Keratinocyte (primary cell): ENCODE data around the gene GARIN3. TPM values are rescaled to one million over a fixed set of nuclear protein-coding genes. Genes with fewer than 3 reads are reported as not detected.

Experiments used
- DNase-seq: peaks from one replicate; pipeline ENCODE4 v3.0.0-alpha.2; 2011; ENCODE audit warnings: low read depth, missing footprints, low spot score
- FAIRE-seq: peaks from 2 replicates; lab custom pipeline; 2011; peaks lifted over from hg19 to GRCh38; lab: Jason Lieb, UNC
- H2AFZ ChIP-seq: 2 replicates; pipeline ENCODE4 v1.6.0; 2012; ENCODE audit warnings: low read length, control low read depth, inconsistent platforms; ENCODE audit not compliant: control insufficient read depth
- H3K27ac ChIP-seq: 2 replicates; pipeline ENCODE4 v1.5.1; 2011; ENCODE audit warnings: low read length; ENCODE audit not compliant: control insufficient read depth, insufficient read depth
- H3K27me3 ChIP-seq: 3 replicates; pipeline ENCODE4 v1.6.0; 2011; ENCODE audit warnings: low read length; ENCODE audit not compliant: control insufficient read depth, insufficient read depth; ENCODE audit errors: extremely low read depth
- H3K36me3 ChIP-seq, 2 experiments: 2 replicates in 1 of 2; 3 replicates in 1 of 2; pipeline ENCODE4 v1.5.1; 2011; ENCODE audit warnings: low read length in 2 of 2, mild to moderate bottlenecking in 1 of 2; ENCODE audit not compliant: control insufficient read depth in 2 of 2, insufficient read depth in 2 of 2; ENCODE audit errors: extremely low read depth in 1 of 2
- H3K4me1 ChIP-seq: 3 replicates; pipeline ENCODE4 v1.5.1; 2011; ENCODE audit warnings: low read length; ENCODE audit not compliant: control insufficient read depth, insufficient read depth; ENCODE audit errors: extremely low read depth
- H3K4me2 ChIP-seq: 3 replicates; pipeline ENCODE4 v1.6.0; 2011; ENCODE audit warnings: low read depth, low read length; ENCODE audit not compliant: control insufficient read depth, insufficient read depth; ENCODE audit errors: extremely low read depth
- H3K4me3 ChIP-seq, 3 experiments: fragments of 200-600 bp in 1 of 3; sonication (generic) in 1 of 3; 2 replicates in 2 of 3; 3 replicates in 1 of 3; pipeline ENCODE4 v1.5.1; 2011 to 2016; ENCODE audit warnings: low read length in 3 of 3, mild to moderate bottlenecking in 3 of 3, control low read depth in 2 of 3, inconsistent platforms in 1 of 3, low read depth in 1 of 3, mixed read lengths in 1 of 3, mixed run types in 1 of 3, moderate library complexity in 1 of 3; ENCODE audit not compliant: control insufficient read depth in 2 of 3, insufficient read depth in 2 of 3; ENCODE audit errors: extremely low read depth in 1 of 3
- H3K79me2 ChIP-seq: 2 replicates; pipeline ENCODE4 v1.6.0; 2012; ENCODE audit warnings: low read length; ENCODE audit not compliant: control insufficient read depth, insufficient read depth
- H3K9ac ChIP-seq: 3 replicates; pipeline ENCODE4 v1.6.0; 2011; ENCODE audit warnings: low read length; ENCODE audit not compliant: control insufficient read depth, insufficient read depth; ENCODE audit errors: extremely low read depth
- H3K9me1 ChIP-seq: 3 replicates; pipeline ENCODE4 v1.6.0; 2011; ENCODE audit warnings: low read length; ENCODE audit not compliant: control insufficient read depth, insufficient read depth; ENCODE audit errors: extremely low read depth
- H3K9me3 ChIP-seq: 2 replicates; pipeline ENCODE4 v1.5.1; 2012; ENCODE audit warnings: low read depth, low read length; ENCODE audit not compliant: control insufficient read depth
- H4K20me1 ChIP-seq: 3 replicates; pipeline ENCODE4 v1.6.0; 2011; ENCODE audit warnings: low read length; ENCODE audit not compliant: control insufficient read depth, insufficient read depth; ENCODE audit errors: extremely low read depth
- CTCF ChIP-seq, 3 experiments: IDR thresholded peaks in 1 of 3; conservative IDR thresholded peaks in 1 of 3; optimal IDR thresholded peaks in 1 of 3; 2 replicates in 2 of 3; 3 replicates in 1 of 3; pipeline versions ENCODE3 to v1.5.1; 2011; ENCODE audit warnings: low read length in 3 of 3, mild to moderate bottlenecking in 3 of 3, moderate library complexity in 2 of 3, control low read depth in 1 of 3, inconsistent platforms in 1 of 3; ENCODE audit not compliant: insufficient read depth in 2 of 3; ENCODE audit errors: extremely low read depth in 1 of 3
- EZH2 ChIP-seq: IDR thresholded peaks from one replicate; pipeline ENCODE4 v1.6.1; 2012; ENCODE audit warnings: inconsistent platforms, mild to moderate bottlenecking, low read length, moderate library complexity
- dilution Hi-C: fragments of 300-500 bp; cut with MboI; formaldehyde crosslinking; loops from one replicate; pipeline ENCODE4 v1.7.0; 2020; ENCODE audit warnings: low sequenced_read_pairs; ENCODE audit not compliant: extremely low pct_ligation_motif_present
- polyA plus RNA-seq, 5 experiments: library from polyadenylated mRNA; depleted of rRNA in 3 of 5; stranded (reverse) in 3 of 5; stranded (forward) in 1 of 5; unstranded in 1 of 5; fragments of >200 nt; gene quantifications; 1 replicate in 1 of 5; 2 replicates in 3 of 5; 3 replicates in 1 of 5; pipeline versions ENCODE4 v1.2.1 to v1.2.3, GENCODE V29; 2011 to 2012; ENCODE audit warnings: missing spikeins in 2 of 5, low read depth in 1 of 5, low replicate concordance in 1 of 5

GARIN3 gene
- polyA plus RNA-seq, 1 donor (not counting 4 experiments of a cell fraction or from before 2014, with no cell fraction given) = not detected

GRCh38 chr5:157165261-157165660 is 803 bp downstream of the GARIN3 start:
- H3K9me3 ChIP-seq = no peaks in the 10 kb centered on the region
- H3K4me3 ChIP-seq = no peak overlapping the region
- H3K79me2 ChIP-seq = no peaks in the 10 kb centered on the region
- H3K9me1 ChIP-seq = no peaks in the 10 kb centered on the region
- H3K27ac ChIP-seq = no peak overlapping the region
- dilution Hi-C loops = no loop called here
- H4K20me1 ChIP-seq = no peaks in the 10 kb centered on the region
- no peak for FAIRE-seq
- H3K36me3 ChIP-seq = no peaks in the 10 kb centered on the region
- H3K9ac ChIP-seq = no peak overlapping the region
- no peaks in the 10 kb centered on the region for H3K4me1 ChIP-seq
- no peak overlapping the region for H3K4me2 ChIP-seq
- no peaks in the 10 kb centered on the region for H3K27me3 ChIP-seq
- TF ChIP-seq EZH2 (no peak), CTCF (optimal IDR thresholded peaks at IDR 0.05 in 1 of 3, IDR thresholded peaks at IDR 0.05 in 1 of 3, conservative IDR thresholded peaks at IDR 0.05 in 1 of 3; ENCODE audit: extremely low read depth in 1 of 3, insufficient read depth in 2 of 3, low read length in 3 of 3) (no peak)
- H2AFZ ChIP-seq = no peak overlapping the region
- no peak for DNase-seq

DNA sequence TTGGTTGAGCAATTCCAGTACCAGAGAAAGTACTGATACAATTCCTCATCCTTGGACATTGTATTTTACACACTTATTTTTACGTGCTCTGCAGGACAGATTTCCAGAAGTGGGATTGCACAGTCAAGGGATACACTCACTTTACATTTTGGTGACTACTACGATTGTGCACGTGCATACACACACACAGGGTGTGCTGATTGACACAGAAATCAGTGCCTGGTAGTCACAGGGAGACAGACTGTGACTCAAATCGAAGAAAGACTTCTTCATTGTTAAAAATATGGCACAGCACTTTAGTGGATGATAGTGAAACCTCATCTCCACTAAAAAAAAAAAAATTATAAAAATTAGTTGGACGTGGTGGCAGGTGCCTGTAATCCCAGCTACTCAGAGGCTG is 1.5 kb downstream of the GARIN3 start:
- Histone ChIP-seq H3K4me1 (no peaks in the 10 kb centered on the region), H3K27ac (no peak overlapping the region), H3K9me3 (no peaks in the 10 kb centered on the region), H4K20me1 (no peaks in the 10 kb centered on the region), H3K36me3 (no peaks in the 10 kb centered on the region), H2AFZ (no peak overlapping the region), H3K27me3 (no peaks in the 10 kb centered on the region), H3K4me3 (no peak overlapping the region), H3K9ac (no peak overlapping the region), H3K79me2 (no peaks in the 10 kb centered on the region), H3K9me1 (no peaks in the 10 kb centered on the region), H3K4me2 (no peak overlapping the region)
- FAIRE-seq (no peak), DNase-seq (no peak)
- no peak for TF ChIP-seq EZH2
- TF ChIP-seq CTCF (optimal IDR thresholded peaks at IDR 0.05 in 1 of 3, IDR thresholded peaks at IDR 0.05 in 1 of 3, conservative IDR thresholded peaks at IDR 0.05 in 1 of 3; ENCODE audit: extremely low read depth in 1 of 3, insufficient read depth in 2 of 3, low read length in 3 of 3) = no peak
- dilution Hi-C loops = no loop called here
